Naive thymus-derived CD4-positive, alpha-beta T cell (primary cell): Measurements from ENCODE around the gene GSC2. TPM values are rescaled to one million over a fixed set of nuclear protein-coding genes. Genes with fewer than 3 reads are reported as not detected.

ENCODE experiments used
- ATAC-seq: fragments of 150-1000 bp; cut with Tn5 transposase; 2 replicates; pipeline ENCODE4 v1.10.0; 2021; ENCODE audit warnings: mild to moderate bottlenecking, moderate library complexity
- CTCF ChIA-PET: fragments of 350-600 bp; sonication (Branson Sonifier 250); formaldehyde crosslinking; loops from one replicate; lab custom pipeline; 2021; ENCODE audit warnings: antibody characterized with exemption; lab: Charles Lee
- POLR2A ChIA-PET: fragments of 350-600 bp; sonication (Branson Sonifier 250); formaldehyde crosslinking; loops from one replicate; lab custom pipeline; 2021; ENCODE audit warnings: antibody characterized with exemption, inconsistent platforms; lab: Charles Lee
- DNase-seq, 9 donors: peaks; one replicate each; pipeline versions ENCODE4 v3.0.0 to v3.0.0-alpha.2; 2020 to 2022; ENCODE audit warnings: mixed read lengths in 1 of 9
- H3K27ac ChIP-seq: one replicate; pipeline ENCODE4 v1.7.0; 2013; ENCODE audit warnings: mild to moderate bottlenecking, low read depth, low read length, moderate library complexity
- H3K27me3 ChIP-seq, 2 donors: one replicate each; pipeline ENCODE4 v1.7.0; 2013; ENCODE audit warnings: low read length in 2 of 2, mild to moderate bottlenecking in 2 of 2, moderate library complexity in 2 of 2; ENCODE audit not compliant: control insufficient read depth in 2 of 2, insufficient read depth in 2 of 2
- H3K36me3 ChIP-seq, 3 experiments: 1 replicate in 2 of 3; 2 replicates in 1 of 3; pipeline ENCODE4 v1.7.0; 2013; ENCODE audit warnings: low read length in 3 of 3, mild to moderate bottlenecking in 3 of 3, moderate library complexity in 1 of 3; ENCODE audit not compliant: insufficient read depth in 3 of 3, control insufficient read depth in 2 of 3
- H3K4me1 ChIP-seq, 2 donors: one replicate each; pipeline ENCODE4 v1.7.0; 2013; ENCODE audit warnings: low read length in 2 of 2, mild to moderate bottlenecking in 2 of 2, moderate library complexity in 1 of 2; ENCODE audit not compliant: control insufficient read depth in 2 of 2, insufficient read depth in 2 of 2
- H3K4me3 ChIP-seq: 2 replicates; pipeline ENCODE4 v1.7.0; 2013; ENCODE audit warnings: mild to moderate bottlenecking, low read length
- H3K9me3 ChIP-seq, 3 experiments: 1 replicate in 2 of 3; 2 replicates in 1 of 3; pipeline ENCODE4 v1.7.0; 2013; ENCODE audit warnings: low read length in 3 of 3; ENCODE audit not compliant: control insufficient read depth in 2 of 3
- H3K27ac Mint-ChIP-seq, 9 donors: one replicate each; pipeline ENCODE4 v1.8.0; 2020 to 2022; ENCODE audit warnings: mixed read lengths in 9 of 9, mild to moderate bottlenecking in 8 of 9, moderate library complexity in 5 of 9, inconsistent platforms in 2 of 9
- H3K27me3 Mint-ChIP-seq, 5 donors: one replicate each; pipeline ENCODE4 v1.8.0; 2021 to 2022; ENCODE audit warnings: mixed read lengths in 5 of 5, mild to moderate bottlenecking in 1 of 5
- H3K36me3 Mint-ChIP-seq, 5 donors: one replicate each; pipeline ENCODE4 v1.8.0; 2020 to 2022; ENCODE audit warnings: mixed read lengths in 5 of 5, mild to moderate bottlenecking in 3 of 5, inconsistent platforms in 1 of 5
- H3K4me1 Mint-ChIP-seq, 7 donors: one replicate each; pipeline ENCODE4 v1.8.0; 2020 to 2022; ENCODE audit warnings: mixed read lengths in 7 of 7, mild to moderate bottlenecking in 3 of 7, inconsistent platforms in 1 of 7
- H3K4me3 Mint-ChIP-seq, 10 donors: one replicate each; pipeline ENCODE4 v1.8.0; 2020 to 2022; ENCODE audit warnings: mild to moderate bottlenecking in 10 of 10, mixed read lengths in 10 of 10, moderate library complexity in 6 of 10, inconsistent platforms in 2 of 10
- H3K9me3 Mint-ChIP-seq, 11 donors: one replicate each; pipeline ENCODE4 v1.8.0; 2020 to 2022; ENCODE audit warnings: mixed read lengths in 11 of 11, mild to moderate bottlenecking in 4 of 11, inconsistent platforms in 1 of 11, moderate library complexity in 1 of 11
- intact Hi-C, 2 donors: fragments of 100-400 bp; cut with micrococcal nuclease; formaldehyde crosslinking; loops; one replicate each; pipeline ENCODE4 v1.15.1; 2023
- polyA plus RNA-seq, 2 donors: library from polyadenylated mRNA; unstranded; fragments of 300-500 nt; fragmentation: Illumina TruSeq; gene quantifications; one replicate each; pipeline ENCODE4 v1.2.3, GENCODE V29; 2021
- total RNA-seq, 6 experiments: library from RNA in 5 of 6; stranded (reverse) in 5 of 6; gene quantifications; 1 replicate in 5 of 6; 2 replicates in 1 of 6; pipeline ENCODE4 v1.2.3 and lab custom pipeline; 2021 to 2026

Gene GSC2
- total and polyA plus RNA-seq, 7 experiments from 2014 or later: not detected

- DNase-seq (no peak), ATAC-seq (no peak)
- ChIA-PET POLR2A (interaction anchor here (1.3 kb wide), 1 partner anchor 31 kb away, joined by 4 read pairs; no protein-coding TSS in a partner anchor), CTCF (no interaction called here)
- Mint-ChIP-seq H3K27me3 (peaks cover 2 to 18% (median 6%) of the 10 kb centered on the region in 5 donors), H3K36me3 (peaks cover 0 to 14% (median 9%) of the 10 kb centered on the region in 5 donors), H3K9me3 (no peaks in the 10 kb centered on the region), H3K4me1 (peaks cover 8 to 32% (median 18%) of the 10 kb centered on the region in 7 donors), H3K4me3 (peak overlapping the region in 8 of 10 donors; percentile 17 to 99 (median 40)), H3K27ac (no peak overlapping the region)
- no peaks in the 10 kb centered on the region for H3K9me3 ChIP-seq
- H3K36me3 ChIP-seq: peaks cover 4 to 56% (median 5%) of the 10 kb centered on the region in 3 experiments
- no peak overlapping the region for H3K4me3 ChIP-seq
- no peaks in the 10 kb centered on the region for H3K4me1 ChIP-seq
- no peak overlapping the region for H3K27ac ChIP-seq
- H3K27me3 ChIP-seq: no peaks in the 10 kb centered on the region
- intact Hi-C loops: loop anchor here in 1 of 2 donors (10.0 kb wide), 2 partner anchors 452 to 972 kb away; partner anchors contain the start of genes RANBP1 and TRMT2A
Observed at GRCh38 chr22:19142394-19142793, 7.7 kb downstream of the GSC2 start.

- H3K4me3 ChIP-seq: no peak overlapping the region
- no peaks in the 10 kb centered on the region for H3K9me3 Mint-ChIP-seq
- ChIA-PET CTCF (no interaction called here), POLR2A (no interaction called here)
- H3K4me1 Mint-ChIP-seq: peaks cover 8 to 32% (median 22%) of the 10 kb centered on the region in 7 donors
- intact Hi-C loops: loop anchor here in 1 of 2 donors (10.0 kb wide), 2 partner anchors 455 to 975 kb away; partner anchors contain the start of genes RANBP1 and TRMT2A
- H3K4me1 ChIP-seq: no peaks in the 10 kb centered on the region
- H3K36me3 Mint-ChIP-seq: peaks cover 0 to 31% (median 18%) of the 10 kb centered on the region in 5 donors
- peaks cover 5 to 78% (median 7%) of the 10 kb centered on the region in 3 experiments for H3K36me3 ChIP-seq
- H3K27me3 Mint-ChIP-seq: peaks cover 0 to 3% (median 0%) of the 10 kb centered on the region in 5 donors
- H3K4me3 Mint-ChIP-seq: no peak overlapping the region
- ATAC-seq: no peak
- H3K27ac ChIP-seq: no peak overlapping the region
- H3K27me3 ChIP-seq: no peaks in the 10 kb centered on the region
- no peaks in the 10 kb centered on the region for H3K9me3 ChIP-seq
- no peak overlapping the region for H3K27ac Mint-ChIP-seq
- no peak for DNase-seq
Observed at GRCh38 chr22:19139974-19140373, 10.1 kb downstream of the GSC2 start.

GRCh38 chr22:19139001-19139356, 11.1 kb downstream of the GSC2 start:
- H3K27me3 Mint-ChIP-seq: no peaks in the 10 kb centered on the region
- POLR2A ChIA-PET: interaction anchor here (0.8 kb wide), 1 partner anchor 28 kb away, joined by 3 read pairs; no protein-coding TSS in a partner anchor
- Histone ChIP-seq H3K27ac (no peak overlapping the region), H3K9me3 (no peaks in the 10 kb centered on the region), H3K27me3 (no peaks in the 10 kb centered on the region), H3K4me1 (no peaks in the 10 kb centered on the region), H3K4me3 (no peak overlapping the region), H3K36me3 (peaks cover 5 to 84% (median 7%) of the 10 kb centered on the region in 3 experiments)
- intact Hi-C loops: no loop called here
- ATAC-seq: no peak
- peaks cover 3 to 23% (median 13%) of the 10 kb centered on the region in 7 donors for H3K4me1 Mint-ChIP-seq
- H3K9me3 Mint-ChIP-seq: no peaks in the 10 kb centered on the region
- CTCF ChIA-PET: no interaction called here
- H3K4me3 Mint-ChIP-seq: no peak overlapping the region
- DNase-seq: no peak
- H3K27ac Mint-ChIP-seq: no peak overlapping the region
- peaks cover 0 to 33% (median 18%) of the 10 kb centered on the region in 5 donors for H3K36me3 Mint-ChIP-seq

GRCh38 chr22:19138217-19139000, 11.7 kb downstream of the GSC2 start:
- H3K36me3 Mint-ChIP-seq: peaks cover 0 to 33% (median 18%) of the 10 kb centered on the region in 5 donors
- no peak for DNase-seq
- Histone ChIP-seq H3K4me3 (no peak overlapping the region), H3K9me3 (no peaks in the 10 kb centered on the region), H3K27me3 (no peaks in the 10 kb centered on the region), H3K36me3 (peaks cover 5 to 89% (median 7%) of the 10 kb centered on the region in 3 experiments), H3K4me1 (no peaks in the 10 kb centered on the region), H3K27ac (no peak overlapping the region)
- ChIA-PET POLR2A (interaction anchor here (0.8 kb wide), 1 partner anchor 28 kb away, joined by 3 read pairs; no protein-coding TSS in a partner anchor), CTCF (no interaction called here)
- intact Hi-C loops: no loop called here
- H3K27me3 Mint-ChIP-seq: no peaks in the 10 kb centered on the region
- H3K4me3 Mint-ChIP-seq: no peak overlapping the region
- no peak for ATAC-seq
- no peak overlapping the region for H3K27ac Mint-ChIP-seq
- H3K9me3 Mint-ChIP-seq: no peaks in the 10 kb centered on the region
- H3K4me1 Mint-ChIP-seq: peaks cover 0 to 17% (median 7%) of the 10 kb centered on the region in 7 donors

GRCh38 chr22:19137384-19138216, 12.5 kb downstream of the GSC2 start:
- Histone ChIP-seq H3K36me3 (peaks cover 5 to 96% (median 7%) of the 10 kb centered on the region in 3 experiments), H3K9me3 (no peaks in the 10 kb centered on the region), H3K4me3 (no peak overlapping the region), H3K27ac (no peak overlapping the region), H3K4me1 (no peaks in the 10 kb centered on the region), H3K27me3 (no peaks in the 10 kb centered on the region)
- CTCF ChIA-PET: no interaction called here
- Mint-ChIP-seq H3K27me3 (no peaks in the 10 kb centered on the region), H3K27ac (peak overlapping the region in 2 of 9 donors; percentile 67 to 76), H3K4me3 (no peak overlapping the region), H3K9me3 (no peaks in the 10 kb centered on the region), H3K36me3 (peaks cover 0 to 34% (median 18%) of the 10 kb centered on the region in 5 donors), H3K4me1 (peaks cover 0 to 14% (median 4%) of the 10 kb centered on the region in 7 donors)
- intact Hi-C loops: no loop called here
- POLR2A ChIA-PET: interaction anchor here (0.9 kb wide), 1 partner anchor 26 kb away, joined by 3 read pairs; no protein-coding TSS in a partner anchor
- ATAC-seq (no peak), DNase-seq (no peak)

- POLR2A ChIA-PET: interaction anchor here (0.9 kb wide), 1 partner anchor 26 kb away, joined by 3 read pairs; no protein-coding TSS in a partner anchor
- peaks cover 0 to 40% (median 18%) of the 10 kb centered on the region in 5 donors for H3K36me3 Mint-ChIP-seq
- DNase-seq (no peak), ATAC-seq (no peak)
- H3K36me3 ChIP-seq: peaks cover 5 to 96% (median 7%) of the 10 kb centered on the region in 3 experiments
- H3K27ac Mint-ChIP-seq: peak overlapping the region in 2 of 9 donors; percentile 12 to 62
- H3K4me1 ChIP-seq: no peaks in the 10 kb centered on the region
- H3K27me3 ChIP-seq: no peaks in the 10 kb centered on the region
- no peak overlapping the region for H3K27ac ChIP-seq
- H3K27me3 Mint-ChIP-seq: no peaks in the 10 kb centered on the region
- no peaks in the 10 kb centered on the region for H3K9me3 Mint-ChIP-seq
- H3K9me3 ChIP-seq: no peaks in the 10 kb centered on the region
- H3K4me1 Mint-ChIP-seq: peaks cover 0 to 10% (median 4%) of the 10 kb centered on the region in 7 donors
- no peak overlapping the region for H3K4me3 ChIP-seq
- intact Hi-C loops: no loop called here
- H3K4me3 Mint-ChIP-seq: no peak overlapping the region
- CTCF ChIA-PET: no interaction called here
Observed at GRCh38 chr22:19136915-19137314, 13.2 kb downstream of the GSC2 start.
